DLD1 (cell line): ENCODE measurements around the gene AIDA.
"Not testable (repeated sequence)": the region's sequence is repeated elsewhere in the genome, so short reads cannot be mapped to it uniquely, and the experiment has no call there.

Experiments
- in situ Hi-C: cut with HindIII; loops from 2 replicates; pipeline ENCODE4 v1.10.0; 2017; ENCODE audit warnings: low sequenced_read_pairs

Gene AIDA

GRCh38 chr1:222713091-222713961 lies 1.0 kb upstream of the AIDA start:
- in situ Hi-C loops, result no loop called here

DNA sequence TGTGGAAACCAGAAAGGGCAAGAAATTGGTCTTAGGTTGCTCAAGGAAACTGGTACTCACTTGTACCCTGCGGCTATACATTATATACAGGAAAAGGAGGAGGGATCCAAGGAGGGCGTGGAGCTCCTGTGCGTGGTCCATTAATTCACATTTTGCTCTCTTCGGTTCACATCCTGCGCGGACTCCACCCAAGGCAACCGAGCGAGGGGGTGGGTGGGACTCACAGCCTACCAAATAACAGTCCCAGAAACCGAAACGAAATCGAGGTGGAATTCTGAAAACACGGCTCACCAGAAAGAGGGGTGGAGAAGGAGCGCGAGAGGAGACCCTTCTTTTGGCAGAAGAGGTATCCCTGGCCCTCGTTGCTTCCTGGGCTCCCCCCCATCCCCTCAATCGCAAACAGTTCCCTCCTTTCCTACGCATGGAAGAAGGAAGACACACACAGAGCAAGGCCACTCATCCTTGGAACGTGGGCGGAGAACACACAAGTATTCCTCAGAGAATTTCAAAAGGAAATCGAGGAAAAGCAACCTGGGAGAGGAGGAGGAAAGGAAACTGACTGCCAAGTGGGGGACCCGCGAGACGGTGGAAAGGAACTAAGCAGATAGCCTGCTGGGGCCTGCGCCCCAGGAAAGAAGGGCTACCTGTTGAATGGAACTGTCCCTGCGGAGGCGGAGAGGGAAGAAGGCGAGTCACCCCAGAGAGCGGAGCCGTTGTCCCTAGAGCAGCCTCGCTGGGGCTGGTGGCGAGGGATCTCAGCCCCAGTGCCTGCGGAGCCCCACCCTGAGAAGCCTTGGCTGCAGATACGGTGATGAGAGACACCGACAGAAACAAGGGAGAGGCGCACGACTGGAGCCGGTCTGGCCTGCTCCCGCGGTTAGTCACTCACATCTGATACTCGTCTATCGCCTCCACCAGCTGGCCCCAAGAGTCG lies 705 bp downstream of the AIDA start:
- in situ Hi-C loops, result no loop called here

- in situ Hi-C loops, result no loop called here
These were observed 2.6 kb downstream of the AIDA start for GRCh38 chr1:222709700-222710153.

DNA sequence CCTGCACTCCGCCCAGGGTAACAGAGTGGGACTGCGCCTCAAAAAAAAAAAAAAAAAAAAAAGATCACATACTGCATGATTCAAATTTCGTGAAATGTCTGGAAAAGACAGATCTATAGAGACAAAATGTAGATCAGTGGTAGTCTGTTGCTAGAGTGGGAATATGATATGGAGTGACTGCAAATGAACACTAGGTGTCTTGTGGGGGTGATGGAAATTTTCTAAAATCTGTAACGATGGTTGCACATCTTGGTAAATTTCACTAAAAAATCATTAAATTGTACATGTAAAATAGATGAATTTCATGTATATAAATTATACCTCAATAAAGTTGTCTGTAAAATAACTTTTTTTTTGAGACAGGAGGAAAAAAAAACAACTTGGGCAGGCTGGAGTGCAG lies 5.5 kb downstream of the AIDA start:
- in situ Hi-C loops, result no loop called here

GRCh38 chr1:222704260-222704659 lies 8.0 kb downstream of the AIDA start:
- in situ Hi-C loops, result no loop called here

GRCh38 chr1:222702210-222702609 lies 10.1 kb downstream of the AIDA start:
- in situ Hi-C loops, result no loop called here

DNA sequence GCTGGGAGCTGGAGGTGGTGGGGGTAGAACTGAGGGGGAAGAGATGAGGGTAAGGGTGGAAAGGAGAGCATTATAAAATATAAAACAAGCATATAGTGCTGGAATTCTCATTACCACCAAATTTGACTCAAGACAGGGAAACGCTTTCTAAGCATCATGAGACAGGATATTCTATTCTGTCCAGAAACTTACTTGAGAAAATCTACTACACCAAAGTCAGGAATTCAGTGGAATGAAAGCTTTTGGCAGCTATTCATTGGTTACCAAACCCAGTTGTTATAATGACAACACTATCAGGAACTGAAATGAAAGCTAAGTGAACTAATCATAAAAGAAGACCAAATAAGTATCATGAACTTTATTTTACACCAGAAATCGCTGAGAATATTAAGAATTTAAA lies 14.5 kb downstream of the AIDA start:
- in situ Hi-C loops, result no loop called here

DNA sequence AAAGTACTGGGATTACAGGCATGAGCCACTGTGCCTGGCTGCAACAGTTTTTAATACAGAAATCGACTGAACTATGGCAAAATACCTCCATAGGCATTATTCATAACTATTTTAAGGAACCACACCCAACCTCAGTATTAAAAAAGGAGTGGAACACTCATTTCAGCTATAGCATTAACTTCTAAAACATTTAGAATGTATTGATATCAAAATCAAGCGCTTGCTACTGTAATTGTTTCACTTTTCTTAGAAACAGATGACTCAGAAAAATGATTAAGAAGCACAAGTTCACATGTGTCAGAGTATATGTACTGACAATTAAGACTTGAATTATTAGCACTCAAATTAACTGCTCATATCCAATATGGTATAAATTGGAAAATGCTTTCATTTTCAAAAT lies 15.1 kb downstream of the AIDA start:
- in situ Hi-C loops, result no loop called here

- in situ Hi-C loops, result no loop called here
These were observed 15.6 kb downstream of the AIDA start for GRCh38 chr1:222696741-222697140.

GRCh38 chr1:222694927-222695326 lies 17.4 kb downstream of the AIDA start:
- in situ Hi-C loops, result no loop called here

- in situ Hi-C loops, result no loop called here
These were observed 21.3 kb downstream of the AIDA start for GRCh38 chr1:222691016-222691415.

DNA sequence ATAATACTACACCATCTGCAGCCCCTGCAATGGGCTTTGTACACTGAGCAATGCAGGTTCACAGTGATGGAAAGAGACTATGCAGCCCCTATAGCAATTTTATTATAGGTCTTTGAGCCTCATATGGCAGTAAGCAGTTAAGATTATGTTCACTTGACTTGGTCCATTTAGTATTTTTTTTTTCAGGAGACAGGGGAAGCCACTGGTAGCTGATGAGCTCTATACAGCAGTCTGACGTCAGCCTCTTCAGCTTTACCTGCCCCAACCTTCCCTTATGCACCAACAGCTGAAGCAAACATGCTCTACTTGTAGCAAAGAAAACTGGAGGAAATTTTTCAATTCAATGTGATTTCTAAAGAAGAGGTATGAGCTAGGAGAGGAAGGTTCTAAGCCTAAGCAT lies 32.2 kb downstream of the AIDA start:
- in situ Hi-C loops, result loop anchor here (5.0 kb wide), 1 partner anchor 67 kb away; no protein-coding TSS in a partner anchor

DNA sequence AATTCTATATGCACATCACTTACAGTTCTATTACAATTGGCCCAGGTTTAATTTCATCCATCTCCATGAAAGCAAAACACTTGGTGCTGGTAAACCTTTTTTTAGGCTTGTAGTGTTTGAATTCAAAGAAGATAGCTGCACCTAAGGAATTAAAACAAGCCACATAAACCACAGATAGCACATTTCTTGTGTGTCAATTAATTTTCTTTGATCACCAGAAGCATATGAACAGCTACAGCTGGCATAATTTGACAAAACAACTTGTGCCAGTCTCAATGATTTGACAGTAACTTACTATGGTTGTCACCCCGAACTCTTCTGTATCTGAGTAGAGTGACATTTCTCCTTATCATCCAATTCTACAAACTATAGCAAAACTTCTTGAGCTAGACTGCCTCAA lies 42.2 kb downstream of the AIDA start:
- in situ Hi-C loops, result no loop called here

DNA sequence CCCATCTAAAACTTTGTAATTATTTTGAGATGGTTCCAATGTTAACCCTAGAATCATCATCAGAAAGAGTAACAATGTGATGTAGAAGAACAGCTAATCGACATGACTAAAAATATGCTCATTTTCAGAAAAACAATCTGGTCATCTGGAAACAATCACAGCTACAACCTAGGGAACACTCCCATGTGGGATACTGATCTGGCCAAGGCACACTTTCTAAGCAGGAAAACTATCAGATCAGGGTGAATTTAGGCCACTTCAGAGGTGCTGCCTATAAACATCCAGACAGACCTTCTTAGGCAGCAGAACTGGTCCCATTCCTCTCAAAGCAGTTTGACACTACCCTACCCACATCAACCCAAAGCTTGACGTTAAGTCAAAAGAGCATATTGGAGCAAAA lies 43.2 kb downstream of the AIDA start:
- in situ Hi-C loops, result not testable (repeated sequence)

GRCh38 chr1:222668184-222668583 lies 44.1 kb downstream of the AIDA start:
- in situ Hi-C loops, result not testable (repeated sequence)

GRCh38 chr1:222665964-222666363 lies 46.3 kb downstream of the AIDA start:
- in situ Hi-C loops, result no loop called here

GRCh38 chr1:222663431-222663934 lies 48.8 kb downstream of the AIDA start:
- in situ Hi-C loops, result no loop called here

GRCh38 chr1:222657899-222658298 lies 54.4 kb downstream of the AIDA start:
- in situ Hi-C loops, result no loop called here

DNA sequence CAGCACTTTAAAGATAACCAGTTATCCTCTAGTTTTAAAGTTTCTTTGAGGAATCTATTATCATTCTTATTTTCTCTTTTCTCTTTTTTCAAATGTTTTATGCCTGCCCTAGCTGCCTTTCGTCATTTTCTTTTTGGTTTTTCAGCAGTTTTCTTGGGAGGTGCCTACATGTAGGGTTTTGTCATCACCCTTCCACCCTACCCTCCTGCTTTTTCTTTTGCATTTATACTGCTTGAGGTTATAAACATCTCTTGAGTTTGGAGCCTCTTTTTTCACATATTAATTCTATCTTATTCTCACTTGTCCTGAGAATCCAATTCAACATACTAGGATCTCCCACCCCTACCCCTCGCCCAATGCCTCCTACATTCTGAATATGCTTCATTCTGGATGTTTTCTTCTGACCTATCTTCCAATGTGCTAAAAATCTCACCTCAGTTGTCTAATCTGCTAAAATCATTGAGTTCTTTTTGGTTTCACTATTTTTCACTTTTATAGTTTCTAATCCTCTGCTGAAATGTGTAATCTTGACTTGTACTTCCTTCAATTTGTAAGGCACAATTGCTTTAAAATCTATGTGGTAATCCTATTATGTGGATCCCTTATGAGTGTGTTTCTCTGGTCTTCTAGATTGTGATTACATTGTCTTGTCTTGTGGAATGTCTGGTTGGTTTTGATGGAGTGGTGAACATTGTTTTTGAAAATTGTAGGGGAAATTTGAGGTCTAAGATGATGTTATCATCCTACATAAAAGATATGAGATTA lies 55.7 kb downstream of the AIDA start:
- in situ Hi-C loops, result no loop called here

DNA sequence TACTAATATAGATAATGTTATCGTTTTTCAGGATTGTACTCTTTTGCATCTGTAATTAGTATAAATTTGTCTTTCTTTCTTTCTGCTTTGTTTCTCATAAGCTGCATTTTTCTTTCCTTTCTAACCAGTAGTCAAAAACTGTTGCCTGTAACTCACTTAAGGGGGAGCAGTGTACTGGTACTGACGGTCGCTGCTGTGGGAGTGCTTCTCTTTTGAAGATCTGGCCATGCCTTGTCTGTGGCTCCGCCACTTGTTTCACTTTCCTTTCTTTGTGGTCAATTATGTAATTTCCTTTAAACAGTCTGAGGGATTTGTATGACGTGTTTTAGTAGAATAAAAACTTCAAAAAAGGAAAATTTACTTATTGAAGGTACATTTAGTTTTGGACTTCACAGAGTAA lies 57.4 kb downstream of the AIDA start:
- in situ Hi-C loops, result no loop called here
